Aortic smooth muscle cell (primary cell): ENCODE results near the gene OR8U1. TPM values are rescaled to one million over a fixed set of nuclear protein-coding genes. Genes with fewer than 3 reads are reported as not detected.

Source experiments
- total RNA-seq: library from RNA; depleted of rRNA; stranded (reverse); fragments of >200 nt; gene quantifications from 2 replicates; pipeline ENCODE4 v1.2.3, GENCODE V29; 2014

Gene OR8U1
- total RNA-seq: not detected in 2 replicates

GRCh38 chr11:56375324-56375723, at the start of gene OR8U1:
TSS of gene OR8U1 (plus strand) at chr11:56375624. CDS start at chr11:56375624, 0 bp downstream.

GRCh38 chr11:56345739-56346138, 29.7 kb upstream of the OR8U1 start, which contains the start of gene OR8K1:
TSS of gene OR8K1 (plus strand) at chr11:56346039. CDS start at chr11:56346039, 0 bp downstream.

GRCh38 chr11:56353991-56354390, 21.4 kb upstream of the OR8U1 start, which contains the start of gene OR8J1:
TSS of gene OR8J1 (plus strand) at chr11:56354291. CDS start at chr11:56360247, 5,956 bp downstream.

GRCh38 chr11:56412396-56412795, 37.0 kb downstream of the OR8U1 start, which contains the start of gene OR5AL1:
TSS of gene OR5AL1 (plus strand) at chr11:56412696.

Other genes with a start within 250 kb of the OR8U1 start
- gene OR8J3, start 235.4 kb upstream of the OR8U1 start, total RNA-seq: not detected in 2 replicates
- gene OR8K5, start 215.3 kb upstream of the OR8U1 start, total RNA-seq: not detected in 2 replicates
- gene OR5J2, start 199.0 kb upstream of the OR8U1 start, total RNA-seq: not detected in 2 replicates
- gene OR5T2, start 141.4 kb upstream of the OR8U1 start, total RNA-seq: not detected in 2 replicates
- gene OR5T3, start 123.4 kb upstream of the OR8U1 start, total RNA-seq: not detected in 2 replicates
- gene OR5T1, start 101.5 kb upstream of the OR8U1 start, total RNA-seq: not detected in 2 replicates
- gene OR8H1, start 83.4 kb upstream of the OR8U1 start, total RNA-seq: not detected in 2 replicates
- gene OR8K3, start 60.5 kb upstream of the OR8U1 start, total RNA-seq: not detected in 2 replicates
- gene OR8K1, start 29.6 kb upstream of the OR8U1 start, total RNA-seq: not detected in 2 replicates
- gene OR8J1, start 21.3 kb upstream of the OR8U1 start, total RNA-seq: not detected in 2 replicates
- gene OR5AL1, start 37.1 kb downstream of the OR8U1 start, total RNA-seq: not detected in 2 replicates
- gene OR5M3, start 97.7 kb downstream of the OR8U1 start, total RNA-seq: not detected in 2 replicates
- gene OR5M8, start 115.7 kb downstream of the OR8U1 start, total RNA-seq: not detected in 2 replicates
- gene OR5M11, start 167.6 kb downstream of the OR8U1 start, total RNA-seq: not detected in 2 replicates
- not detected in 2 replicates for gene OR5M10, start 202.1 kb downstream of the OR8U1 start, total RNA-seq
- not detected in 2 replicates for gene OR5M1, start 239.2 kb downstream of the OR8U1 start, total RNA-seq